ENCODE results near the gene NT5C3A. TPM values are rescaled to one million over a fixed set of nuclear protein-coding genes. Genes with fewer than 3 reads are reported as not detected.
A peak's percentile ranks its signal among the peaks of the same experiment; 100 is the strongest.
"Not testable (repeated sequence)": the region's sequence is repeated elsewhere in the genome, so short reads cannot be mapped to it uniquely, and the experiment has no call there.

The NT5C3A gene
- polyA plus RNA-seq, 1 experiment: 20.3 TPM

- CTCF ChIA-PET: no interaction called here
- no peak for DNase-seq (ENCODE audit: low read depth, low spot score)
- POLR2A ChIA-PET: interaction anchor here (0.6 kb wide), 1 partner anchor 53 kb away, joined by 3 read pairs; the partner anchor contains the start of gene NT5C3A
Measured at GRCh38 chr7:33009734-33010133, 52.8 kb downstream of the NT5C3A start.

GRCh38 chr7:33005690-33006089 is 56.9 kb downstream of the NT5C3A start:
- CTCF ChIA-PET; H3K4me3 ChIP-seq (ENCODE audit: low read depth, low read length); H3K9me3 ChIP-seq (ENCODE audit: control insufficient read depth, insufficient read depth, low read length); H3K27me3 ChIP-seq (ENCODE audit: control insufficient read depth, insufficient read depth, low read length); H3K27ac ChIP-seq (ENCODE audit: low read depth, low read length); DNase-seq (ENCODE audit: low read depth, low spot score); POLR2A ChIA-PET: not testable (repeated sequence)

More at GRCh38 chr7:33009734-33010133, 52.8 kb downstream of the NT5C3A start:
- TF ChIP-seq CTCF (IDR thresholded peaks at IDR 0.05; ENCODE audit: low read depth, low read length): no peak
- H3K27me3 ChIP-seq (ENCODE audit: control insufficient read depth, insufficient read depth, low read length): no peaks in the 10 kb centered on the region
- no peaks in the 10 kb centered on the region for H3K9me3 ChIP-seq (ENCODE audit: control insufficient read depth, insufficient read depth, low read length)
- no peak overlapping the region for H3K4me3 ChIP-seq (ENCODE audit: low read depth, low read length)
- H3K27ac ChIP-seq (ENCODE audit: low read depth, low read length): no peak overlapping the region

- H3K4me3 ChIP-seq (ENCODE audit: low read depth, low read length); DNase-seq (ENCODE audit: low read depth, low spot score); CTCF ChIA-PET; POLR2A ChIA-PET; H3K27ac ChIP-seq (ENCODE audit: low read depth, low read length); H3K9me3 ChIP-seq (ENCODE audit: control insufficient read depth, insufficient read depth, low read length); H3K27me3 ChIP-seq (ENCODE audit: control insufficient read depth, insufficient read depth, low read length): not testable (repeated sequence)
Measured at GRCh38 chr7:33005193-33005592, 57.4 kb downstream of the NT5C3A start.

- DNase-seq (ENCODE audit: low read depth, low spot score); POLR2A ChIA-PET; H3K9me3 ChIP-seq (ENCODE audit: control insufficient read depth, insufficient read depth, low read length); CTCF ChIA-PET; H3K27me3 ChIP-seq (ENCODE audit: control insufficient read depth, insufficient read depth, low read length); H3K4me3 ChIP-seq (ENCODE audit: low read depth, low read length); H3K27ac ChIP-seq (ENCODE audit: low read depth, low read length): not testable (repeated sequence)
Measured at GRCh38 chr7:33004104-33004616, 58.4 kb downstream of the NT5C3A start.

- DNase-seq (ENCODE audit: low read depth, low spot score); POLR2A ChIA-PET; H3K4me3 ChIP-seq (ENCODE audit: low read depth, low read length); H3K27ac ChIP-seq (ENCODE audit: low read depth, low read length); CTCF ChIA-PET; H3K27me3 ChIP-seq (ENCODE audit: control insufficient read depth, insufficient read depth, low read length); H3K9me3 ChIP-seq (ENCODE audit: control insufficient read depth, insufficient read depth, low read length): not testable (repeated sequence)
Measured at GRCh38 chr7:33003111-33003510, 59.5 kb downstream of the NT5C3A start.

- DNase-seq (ENCODE audit: low read depth, low spot score); H3K27me3 ChIP-seq (ENCODE audit: control insufficient read depth, insufficient read depth, low read length); H3K27ac ChIP-seq (ENCODE audit: low read depth, low read length); H3K4me3 ChIP-seq (ENCODE audit: low read depth, low read length); POLR2A ChIA-PET; H3K9me3 ChIP-seq (ENCODE audit: control insufficient read depth, insufficient read depth, low read length): not testable (repeated sequence)
- CTCF ChIA-PET: interaction anchor here (1.0 kb wide), 1 partner anchor 92 kb away, joined by 3 read pairs; no protein-coding TSS in a partner anchor
Measured at GRCh38 chr7:32999380-32999779, 63.2 kb downstream of the NT5C3A start.

- POLR2A ChIA-PET; H3K9me3 ChIP-seq (ENCODE audit: control insufficient read depth, insufficient read depth, low read length); H3K27me3 ChIP-seq (ENCODE audit: control insufficient read depth, insufficient read depth, low read length); H3K4me3 ChIP-seq (ENCODE audit: low read depth, low read length): not testable (repeated sequence)
- CTCF ChIA-PET: interaction anchor here (1.0 kb wide), 1 partner anchor 91 kb away, joined by 3 read pairs; no protein-coding TSS in a partner anchor
- peak; percentile 47 for DNase-seq (ENCODE audit: low read depth, low spot score)
- H3K27ac ChIP-seq (ENCODE audit: low read depth, low read length): peak overlapping the region; percentile 78
Measured at GRCh38 chr7:32998361-32999171, 64.0 kb downstream of the NT5C3A start.

- H3K4me3 ChIP-seq (ENCODE audit: low read depth, low read length); DNase-seq (ENCODE audit: low read depth, low spot score); POLR2A ChIA-PET; H3K9me3 ChIP-seq (ENCODE audit: control insufficient read depth, insufficient read depth, low read length); CTCF ChIA-PET; H3K27me3 ChIP-seq (ENCODE audit: control insufficient read depth, insufficient read depth, low read length): not testable (repeated sequence)
- peak overlapping the region; percentile 78 for H3K27ac ChIP-seq (ENCODE audit: low read depth, low read length)
Measured at GRCh38 chr7:32997956-32998355, 64.6 kb downstream of the NT5C3A start.

- DNase-seq (ENCODE audit: low read depth, low spot score); CTCF ChIA-PET; H3K27me3 ChIP-seq (ENCODE audit: control insufficient read depth, insufficient read depth, low read length); POLR2A ChIA-PET; H3K4me3 ChIP-seq (ENCODE audit: low read depth, low read length); H3K27ac ChIP-seq (ENCODE audit: low read depth, low read length); H3K9me3 ChIP-seq (ENCODE audit: control insufficient read depth, insufficient read depth, low read length): not testable (repeated sequence)
Measured at GRCh38 chr7:32992750-32993149, 69.8 kb downstream of the NT5C3A start.

- H3K27me3 ChIP-seq (ENCODE audit: control insufficient read depth, insufficient read depth, low read length); H3K4me3 ChIP-seq (ENCODE audit: low read depth, low read length); POLR2A ChIA-PET; CTCF ChIA-PET; H3K27ac ChIP-seq (ENCODE audit: low read depth, low read length); H3K9me3 ChIP-seq (ENCODE audit: control insufficient read depth, insufficient read depth, low read length); DNase-seq (ENCODE audit: low read depth, low spot score): not testable (repeated sequence)
Measured at GRCh38 chr7:32991975-32992700, 70.4 kb downstream of the NT5C3A start.

- DNase-seq (ENCODE audit: low read depth, low spot score); H3K9me3 ChIP-seq (ENCODE audit: control insufficient read depth, insufficient read depth, low read length); H3K4me3 ChIP-seq (ENCODE audit: low read depth, low read length); POLR2A ChIA-PET; CTCF ChIA-PET; H3K27me3 ChIP-seq (ENCODE audit: control insufficient read depth, insufficient read depth, low read length): not testable (repeated sequence)
- H3K27ac ChIP-seq (ENCODE audit: low read depth, low read length): peak overlapping the region; percentile 78
Measured at GRCh38 chr7:32991068-32991585, 71.4 kb downstream of the NT5C3A start.

Measured in AG04450 (cell line).